ENCODE measurements around the gene BNIP5. TPM values are rescaled to one million over a fixed set of nuclear protein-coding genes. Genes with fewer than 3 reads are reported as not detected.

Gene BNIP5
- total RNA-seq, 1 donor from 2014 or later: not detected

GRCh38 chr6:36376183-36376582 is 39.5 kb upstream of the BNIP5 start:
- no peak overlapping the region for H3K4me3 Mint-ChIP-seq (ENCODE audit: unreplicated experiment)

GRCh38 chr6:36375644-36376155 is 39.0 kb upstream of the BNIP5 start:
- no peak for TF ChIP-seq CTCF (IDR thresholded peaks at IDR 0.05)
- Mint-ChIP-seq H3K27ac (ENCODE audit: unreplicated experiment) (no peak overlapping the region), H3K4me1 (ENCODE audit: low read depth) (peaks cover 7% of the 10 kb centered on the region), H3K4me3 (ENCODE audit: unreplicated experiment) (no peak overlapping the region), H3K36me3 (ENCODE audit: low read depth) (no peaks in the 10 kb centered on the region), H3K27me3 (ENCODE audit: low read depth) (peaks cover 13% of the 10 kb centered on the region), H3K9me3 (ENCODE audit: low read depth) (no peaks in the 10 kb centered on the region)
- no peak for DNase-seq (ENCODE audit: low spot score)

More at GRCh38 chr6:36376183-36376582, 39.5 kb upstream of the BNIP5 start:
- no peak overlapping the region for H3K27ac Mint-ChIP-seq (ENCODE audit: unreplicated experiment)
- no peak for DNase-seq (ENCODE audit: low spot score)
- peaks cover 7% of the 10 kb centered on the region for H3K4me1 Mint-ChIP-seq (ENCODE audit: low read depth)
- H3K27me3 Mint-ChIP-seq (ENCODE audit: low read depth): peaks cover 13% of the 10 kb centered on the region
- no peaks in the 10 kb centered on the region for H3K9me3 Mint-ChIP-seq (ENCODE audit: low read depth)
- H3K36me3 Mint-ChIP-seq (ENCODE audit: low read depth): no peaks in the 10 kb centered on the region
- no peak for TF ChIP-seq CTCF (IDR thresholded peaks at IDR 0.05)

- Mint-ChIP-seq H3K4me1 (ENCODE audit: low read depth) (peaks cover 7% of the 10 kb centered on the region), H3K27ac (ENCODE audit: unreplicated experiment) (no peak overlapping the region), H3K9me3 (ENCODE audit: low read depth) (no peaks in the 10 kb centered on the region), H3K36me3 (ENCODE audit: low read depth) (no peaks in the 10 kb centered on the region), H3K4me3 (ENCODE audit: unreplicated experiment) (no peak overlapping the region), H3K27me3 (ENCODE audit: low read depth) (peaks cover 13% of the 10 kb centered on the region)
- no peak for TF ChIP-seq CTCF (IDR thresholded peaks at IDR 0.05)
- no peak for DNase-seq (ENCODE audit: low spot score)
These were observed 38.3 kb upstream of the BNIP5 start for GRCh38 chr6:36374972-36375371.

- Mint-ChIP-seq H3K9me3 (ENCODE audit: low read depth) (no peaks in the 10 kb centered on the region), H3K27ac (ENCODE audit: unreplicated experiment) (no peak overlapping the region), H3K27me3 (ENCODE audit: low read depth) (peaks cover 13% of the 10 kb centered on the region), H3K4me1 (ENCODE audit: low read depth) (peaks cover 13% of the 10 kb centered on the region), H3K4me3 (ENCODE audit: unreplicated experiment) (no peak overlapping the region), H3K36me3 (ENCODE audit: low read depth) (no peaks in the 10 kb centered on the region)
- no peak for DNase-seq (ENCODE audit: low spot score)
- TF ChIP-seq CTCF (IDR thresholded peaks at IDR 0.05): no peak
These were observed 37.5 kb upstream of the BNIP5 start for GRCh38 chr6:36374194-36374593.

GRCh38 chr6:36373368-36374019 is 36.8 kb upstream of the BNIP5 start:
- Mint-ChIP-seq H3K36me3 (ENCODE audit: low read depth) (no peaks in the 10 kb centered on the region), H3K4me3 (ENCODE audit: unreplicated experiment) (no peak overlapping the region), H3K9me3 (ENCODE audit: low read depth) (no peaks in the 10 kb centered on the region), H3K27ac (ENCODE audit: unreplicated experiment) (no peak overlapping the region), H3K4me1 (ENCODE audit: low read depth) (peaks cover 13% of the 10 kb centered on the region), H3K27me3 (ENCODE audit: low read depth) (peaks cover 13% of the 10 kb centered on the region)
- no peak for DNase-seq (ENCODE audit: low spot score)
- no peak for TF ChIP-seq CTCF (IDR thresholded peaks at IDR 0.05)
